Right kidney (tissue), 1 donor: ENCODE measurements around the gene BAHD1.

Experiments
- DNase-seq: peaks from one replicate; pipeline ENCODE4 v3.0.0-alpha.2; 2016

The BAHD1 gene

DNA sequence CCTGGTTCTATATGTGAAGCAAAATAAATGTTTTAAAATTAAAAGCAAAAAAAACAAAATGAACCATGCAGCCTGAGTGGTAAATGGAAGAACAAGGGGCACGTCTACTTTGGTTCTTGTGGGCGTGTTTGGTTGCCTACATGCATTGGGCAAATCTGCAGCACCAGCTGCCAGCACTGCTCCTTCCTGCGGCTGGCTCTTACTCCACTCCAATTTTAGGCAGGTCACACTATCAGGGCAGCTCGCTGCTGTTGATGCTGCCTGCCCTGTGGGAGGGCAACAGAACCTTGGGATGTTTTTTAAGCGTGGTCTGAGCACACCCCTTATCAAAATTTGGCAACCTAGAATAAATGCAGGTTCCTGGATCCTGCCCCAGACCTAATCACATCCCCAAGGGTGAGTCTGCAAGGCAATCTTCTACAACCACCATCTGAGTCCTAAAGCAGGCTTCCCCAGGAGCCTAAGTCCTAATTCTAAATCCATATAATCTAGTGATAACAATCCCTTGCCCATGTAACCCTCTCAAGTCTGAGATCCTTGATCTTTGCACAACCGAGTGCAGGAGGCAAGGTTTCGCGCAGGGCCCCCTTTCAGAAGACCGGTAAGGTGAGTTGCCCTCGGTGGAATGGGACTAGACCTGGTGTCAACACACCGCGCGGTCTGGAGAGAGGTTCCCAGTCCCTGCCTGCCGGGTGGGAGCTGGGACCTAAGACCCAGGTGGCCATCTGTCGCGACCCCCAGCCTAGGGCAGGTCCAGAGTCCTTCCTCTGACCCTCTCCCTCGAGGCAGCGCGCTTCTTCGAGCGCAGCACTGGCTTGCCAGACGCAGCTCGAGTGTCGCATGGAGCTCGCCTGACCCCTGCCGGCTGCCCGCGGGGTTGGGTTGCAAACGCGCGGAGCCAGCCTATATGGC lies 19.3 kb upstream of the BAHD1 start:
- DNase-seq: peak; percentile 71

GRCh38 chr15:40424483-40425115 lies 16.2 kb upstream of the BAHD1 start:
- DNase-seq: no peak

GRCh38 chr15:40425681-40426080 lies 15.1 kb upstream of the BAHD1 start:
- DNase-seq: no peak

DNA sequence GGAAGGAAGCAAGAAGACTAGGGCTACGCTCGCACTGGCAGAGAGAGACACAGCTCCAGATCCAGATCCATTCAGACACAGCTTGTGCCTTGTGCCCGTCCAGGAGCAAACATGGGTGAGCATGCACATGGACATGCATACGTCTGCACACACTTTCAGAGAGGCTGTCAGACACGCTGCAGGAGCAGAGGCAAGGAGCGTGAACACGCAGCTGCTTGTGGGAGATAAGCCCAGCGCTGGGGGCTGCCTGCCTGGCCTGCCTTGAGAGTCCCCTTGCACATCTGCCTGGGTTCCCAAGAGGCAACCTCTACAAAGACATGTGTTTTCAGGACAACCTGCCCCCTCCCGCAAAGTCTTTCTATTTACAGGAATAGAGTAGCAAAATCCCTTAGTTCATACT lies 13.6 kb upstream of the BAHD1 start:
- DNase-seq: no peak

GRCh38 chr15:40428185-40428584 lies 12.6 kb upstream of the BAHD1 start:
- DNase-seq: no peak

- no peak for DNase-seq
Observed at GRCh38 chr15:40429068-40429710, 11.6 kb upstream of the BAHD1 start.

DNA sequence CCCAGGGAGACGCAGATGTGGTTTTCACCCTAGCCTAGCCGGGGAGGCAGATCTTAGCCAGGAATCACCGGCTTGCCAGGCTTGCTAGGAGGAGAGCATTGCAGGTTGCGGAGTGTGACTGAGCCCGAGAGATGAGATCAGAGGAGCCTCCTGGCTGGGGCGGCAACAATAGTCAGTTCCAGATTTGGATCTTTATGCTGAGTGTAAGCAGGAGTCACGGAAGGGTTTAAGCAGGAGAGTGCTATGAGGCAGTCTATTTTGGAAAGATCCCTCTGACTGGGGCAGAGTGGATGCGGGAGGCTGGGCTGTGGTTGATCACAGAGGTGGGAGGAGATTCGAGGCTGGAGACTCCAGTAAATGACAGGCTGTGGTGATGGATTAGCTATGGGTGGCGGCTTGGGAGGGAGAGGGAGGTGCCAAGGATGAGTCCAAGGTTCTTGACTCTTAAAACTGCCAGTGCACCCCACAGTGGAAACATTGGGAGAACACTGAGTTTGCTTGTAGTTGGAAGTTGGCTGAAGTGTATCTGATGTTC lies 10.4 kb upstream of the BAHD1 start:
- no peak for DNase-seq

DNA sequence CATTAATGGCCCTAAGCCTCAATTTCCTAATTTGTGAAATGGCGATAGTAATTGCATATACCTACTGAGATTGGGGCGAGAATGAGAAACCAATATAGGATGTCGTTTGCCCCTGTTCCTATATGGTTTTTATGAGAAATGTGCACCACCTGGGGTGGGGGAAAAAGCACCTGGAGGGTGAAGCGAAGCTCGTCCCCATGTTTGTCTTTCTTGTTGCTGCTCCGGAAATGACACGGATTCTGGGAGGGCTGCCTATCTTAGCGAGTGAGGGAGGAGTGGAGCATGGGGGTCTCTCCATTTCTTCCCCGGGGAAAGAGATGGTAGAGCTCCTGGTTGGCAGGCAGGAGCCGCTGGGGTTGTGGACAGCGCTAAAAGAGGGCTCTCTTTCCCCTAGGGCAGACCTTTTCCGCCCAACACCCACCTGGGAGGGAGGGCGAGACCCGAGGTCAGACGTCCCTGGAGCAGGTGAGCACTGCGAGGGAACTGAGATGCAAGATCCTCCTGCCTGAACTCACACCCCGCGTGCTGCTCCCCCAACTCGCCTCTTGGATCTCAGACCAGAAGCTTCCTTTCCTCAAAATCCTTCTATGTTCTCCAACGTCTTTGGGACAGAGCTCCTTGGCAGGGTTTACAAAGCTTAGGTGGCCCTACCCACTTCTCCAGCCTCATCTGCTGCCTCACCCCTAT lies 5.6 kb upstream of the BAHD1 start:
- no peak for DNase-seq

- DNase-seq: peak; percentile 49
Observed at GRCh38 chr15:40435710-40436089, 5.1 kb upstream of the BAHD1 start.

DNA sequence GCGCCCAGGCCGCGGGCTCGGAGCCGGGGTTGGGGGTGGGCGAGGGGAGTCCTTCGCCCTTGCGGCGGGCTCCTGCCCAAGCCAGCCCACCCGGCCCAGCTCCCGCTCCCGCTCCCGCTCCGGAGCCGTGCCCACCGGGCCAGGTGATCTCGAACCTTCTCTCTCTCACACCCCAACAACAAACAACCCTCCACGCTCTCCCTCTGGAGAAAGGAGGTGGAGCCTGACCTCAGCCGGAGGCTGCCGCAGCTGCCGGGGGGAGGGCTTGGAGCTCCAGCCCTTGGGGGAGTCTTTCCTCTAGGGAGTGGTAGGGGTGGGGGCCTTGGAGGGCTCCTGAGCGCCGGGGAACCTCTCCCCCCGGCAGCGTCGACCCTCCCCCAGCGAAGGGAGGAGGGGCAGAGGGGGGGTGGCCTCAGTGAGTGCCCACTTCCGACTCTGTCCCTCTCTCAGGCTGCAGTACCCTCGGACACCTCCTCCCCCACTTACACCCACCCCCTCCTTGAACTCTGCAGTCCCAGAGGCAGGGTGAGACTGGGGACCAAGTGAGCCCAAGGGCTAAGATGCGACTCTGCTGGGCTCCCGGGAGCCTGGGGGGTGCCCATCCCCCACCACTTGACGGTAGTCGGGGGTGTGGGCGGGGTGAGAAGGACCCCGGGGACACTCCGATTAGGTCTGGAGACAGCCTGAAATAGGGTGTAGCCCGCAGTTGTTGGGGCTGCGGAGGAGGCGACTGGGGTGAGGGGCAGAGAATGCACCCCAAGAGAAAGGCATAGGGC lies 4.4 kb upstream of the BAHD1 start:
- DNase-seq: peak; percentile 58

DNA sequence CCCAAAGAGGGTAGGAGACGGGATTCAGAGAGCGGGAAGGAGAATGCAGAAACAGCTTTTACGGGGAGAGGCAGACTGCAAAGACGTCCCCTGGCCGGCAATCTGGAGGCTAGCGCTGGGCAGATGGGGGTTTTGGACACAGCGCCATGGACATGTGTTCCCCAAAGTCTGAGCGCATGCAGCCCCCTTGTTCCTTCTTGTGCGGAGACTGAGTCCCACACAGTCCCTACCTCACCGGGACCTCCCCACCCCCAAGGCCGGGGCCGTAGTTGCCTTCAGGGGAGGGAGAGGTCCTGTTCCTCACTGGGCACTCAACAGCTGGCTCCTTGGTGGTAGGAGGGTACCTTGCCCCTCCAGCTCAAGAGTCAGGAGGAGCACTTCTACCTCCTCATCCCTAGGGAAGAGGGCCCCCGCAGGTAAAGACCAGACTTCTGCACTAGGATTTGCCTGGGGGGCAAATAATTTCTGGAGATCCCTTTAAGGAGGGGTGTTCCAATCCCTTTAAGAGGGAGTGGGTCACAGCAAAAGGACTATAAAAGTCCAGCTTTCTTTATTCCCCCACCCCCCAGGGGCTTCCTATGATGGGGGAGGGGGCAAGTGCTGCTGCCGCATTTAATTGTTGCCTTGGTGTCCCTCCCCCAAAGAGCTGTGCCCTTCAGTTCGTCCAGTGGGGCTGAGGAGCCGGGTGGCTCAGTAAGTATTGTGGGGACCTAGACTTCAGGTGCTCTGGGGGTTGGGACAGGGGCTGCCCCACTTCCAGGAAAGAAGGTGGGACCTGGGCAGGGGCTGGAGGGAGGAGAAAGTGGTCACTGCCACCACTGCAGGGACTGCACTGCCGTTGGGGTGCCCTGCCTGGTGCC lies 3.6 kb upstream of the BAHD1 start:
- peak; percentile 57 for DNase-seq

- DNase-seq: peak; percentile 40
Observed at GRCh38 chr15:40437752-40438687, 2.7 kb upstream of the BAHD1 start.

DNA sequence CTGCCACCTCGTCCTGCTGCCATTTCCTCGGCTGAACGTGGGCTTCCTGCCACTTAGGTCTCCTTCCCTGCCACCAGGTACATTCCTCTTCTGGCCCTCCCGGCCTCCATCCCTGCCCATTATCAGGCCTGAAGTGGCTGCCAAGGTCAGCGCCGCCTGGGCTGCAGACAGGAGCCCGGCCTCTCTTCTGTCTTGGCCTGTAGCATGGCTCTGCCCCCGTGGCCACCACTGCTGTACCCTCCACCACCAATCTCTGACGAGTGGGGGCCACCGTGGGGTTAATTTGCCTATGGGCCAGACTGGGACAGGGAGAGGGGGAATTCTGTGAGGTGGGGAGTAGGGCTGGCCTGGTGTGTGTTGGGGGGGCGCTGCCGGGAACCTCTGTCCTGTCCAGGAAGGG lies 2.0 kb upstream of the BAHD1 start:
- DNase-seq: no peak

DNA sequence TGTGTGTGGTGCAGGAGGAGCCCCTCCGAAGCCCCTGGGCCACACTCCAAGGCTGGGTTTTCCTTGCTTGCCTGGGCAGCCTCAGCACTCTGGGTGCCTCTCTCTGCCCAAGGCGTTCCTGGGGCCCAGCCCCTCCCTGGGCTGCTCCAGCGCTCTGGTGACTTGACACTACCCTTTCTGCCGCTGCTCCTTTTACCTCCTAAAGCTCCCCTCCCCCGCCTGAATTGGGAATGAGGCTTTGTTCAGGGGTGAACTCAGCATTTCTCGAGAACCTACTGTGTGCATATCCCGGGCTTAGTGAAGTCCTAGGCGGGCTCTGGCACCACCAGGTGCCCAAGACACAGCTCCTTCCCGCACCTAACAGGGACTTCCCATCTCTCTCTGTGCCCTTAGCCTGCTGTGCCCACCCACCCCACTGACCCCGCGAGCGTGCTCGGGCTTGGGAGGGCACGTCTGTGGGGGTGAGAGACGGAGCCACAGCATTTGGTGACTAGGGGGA lies 1.2 kb upstream of the BAHD1 start:
- DNase-seq: no peak

DNA sequence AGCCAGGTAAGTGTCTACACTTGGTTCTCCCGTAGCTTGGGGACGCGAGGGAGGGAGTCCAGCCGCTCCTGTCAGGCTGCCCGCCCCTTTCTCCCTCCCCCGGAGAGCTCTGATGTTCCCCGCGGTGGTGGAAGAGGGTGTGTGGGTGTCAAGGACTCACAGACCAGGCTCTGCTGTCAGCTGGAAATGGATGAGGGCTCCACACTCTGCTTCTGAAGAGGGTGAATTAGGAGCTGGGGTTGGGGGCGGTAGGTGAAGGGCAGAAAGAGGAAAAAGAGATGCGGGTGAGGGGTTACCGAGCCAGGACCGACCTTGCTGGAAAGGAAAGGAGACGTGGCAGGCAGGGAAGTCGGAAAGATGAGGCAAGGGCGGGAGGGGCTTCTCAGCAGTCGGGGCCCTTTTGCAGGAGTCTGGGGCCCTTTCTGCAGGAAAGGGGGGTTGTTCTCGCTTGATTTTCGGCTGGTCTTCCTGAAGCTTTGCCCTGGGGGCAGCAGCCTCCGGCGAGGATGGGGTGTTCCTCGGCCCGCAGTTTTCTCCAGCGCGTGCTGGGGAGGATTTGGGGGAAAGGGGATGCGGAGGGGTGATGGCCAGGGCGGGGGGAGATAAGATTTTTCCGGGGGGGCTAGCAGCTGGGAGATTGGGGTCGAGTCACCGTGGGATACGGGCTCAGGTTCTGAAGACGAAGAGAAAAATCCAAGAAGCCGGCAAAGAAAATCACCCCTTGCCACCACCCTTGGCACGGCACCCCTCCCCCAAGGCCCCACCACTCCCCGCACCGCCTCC lies 602 bp upstream of the BAHD1 start:
- peak; percentile 72 for DNase-seq

DNA sequence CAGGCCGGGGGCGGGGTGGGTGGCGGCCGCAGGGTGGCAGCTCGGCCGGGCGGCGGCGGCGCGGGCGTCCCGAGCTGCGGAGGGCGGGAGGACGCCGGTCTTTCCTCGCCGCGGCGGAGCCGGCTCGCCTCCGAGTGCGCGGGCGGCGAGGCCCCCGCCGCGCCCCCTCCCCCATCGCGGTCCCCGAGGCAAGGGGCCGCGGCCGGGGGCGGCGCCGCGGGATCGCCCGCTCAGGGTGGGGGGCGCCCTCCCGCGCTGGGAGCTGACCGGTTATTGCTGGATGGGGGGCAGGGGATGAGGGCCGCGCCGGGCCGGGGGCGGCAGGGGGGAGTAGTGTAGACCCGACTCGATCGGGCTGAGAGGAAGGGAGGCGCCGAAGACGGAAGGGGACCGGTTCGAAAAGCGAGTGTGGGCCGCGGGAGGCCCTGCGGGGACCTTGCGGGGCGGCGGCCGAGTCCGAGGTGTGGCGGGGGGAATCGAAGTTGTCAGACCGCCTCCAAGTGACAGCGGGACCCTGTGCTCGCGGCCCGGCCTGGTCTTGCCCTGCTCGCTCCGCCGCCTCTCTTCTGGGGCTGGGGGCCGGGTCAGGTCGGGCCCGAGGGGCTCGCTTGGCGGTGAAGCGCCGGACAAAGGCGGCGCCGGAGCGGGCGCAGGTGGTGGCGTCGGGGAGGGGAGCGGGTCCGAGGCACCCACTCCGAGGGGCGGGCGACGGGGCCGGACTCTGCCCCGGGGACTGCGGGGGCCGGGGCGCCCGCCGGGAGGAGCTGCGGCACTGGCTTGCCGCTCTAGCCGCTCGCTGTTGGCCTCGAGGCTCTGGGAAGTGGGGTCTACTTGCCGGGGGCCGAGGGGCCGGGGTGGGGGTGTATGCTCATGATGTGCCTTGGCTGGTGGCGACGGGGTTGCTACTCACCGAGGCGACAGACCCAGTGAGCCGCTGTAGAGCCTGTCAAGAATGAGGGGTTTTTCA lies 1.1 kb downstream of the BAHD1 start:
- DNase-seq: peak; percentile 68

DNA sequence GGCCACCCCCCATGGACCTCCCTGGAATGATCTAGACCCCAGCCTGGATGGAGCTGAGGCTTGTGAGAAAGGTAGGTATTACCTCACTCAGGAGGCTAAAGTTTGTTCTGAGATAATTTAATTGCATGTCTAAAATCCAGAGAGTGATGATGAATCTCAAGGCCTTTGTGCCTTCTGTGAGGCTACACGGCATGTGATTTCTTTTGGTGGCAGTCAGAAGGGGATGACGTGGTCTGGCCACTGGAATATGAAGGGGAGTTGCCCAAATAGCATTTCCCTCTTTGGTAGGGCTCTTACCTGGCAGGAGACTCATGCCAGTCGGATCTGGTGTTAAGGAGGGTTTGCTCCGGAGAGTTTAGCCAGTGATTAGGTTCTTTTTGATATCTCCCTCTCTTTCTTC lies 2.5 kb downstream of the BAHD1 start:
- DNase-seq: no peak
